MM.1S (cell line): ENCODE results near the gene MROH2A.

ENCODE experiments used
- DNase-seq: peaks from one replicate; pipeline ENCODE4 v3.0.0-alpha.2; 2015
- H2AFZ ChIP-seq: fragments of 300-600 bp; sonication (generic); 2 replicates; pipeline ENCODE4 v1.6.0; 2016; ENCODE audit warnings: antibody characterized with exemption, low read length
- H3F3A ChIP-seq: fragments of 300-600 bp; sonication (generic); 2 replicates; pipeline ENCODE4 v1.6.1; 2016; ENCODE audit warnings: mild to moderate bottlenecking, antibody characterized with exemption, low read length, moderate library complexity, mixed read lengths; ENCODE audit not compliant: insufficient read depth
- H3K27ac ChIP-seq: fragments of 300-600 bp; sonication (generic); 2 replicates; pipeline ENCODE4 v1.5.1; 2016; ENCODE audit warnings: mild to moderate bottlenecking, low read length
- H3K27me3 ChIP-seq: fragments of 300-600 bp; sonication (generic); replicated peaks from 2 replicates; pipeline ENCODE4 v1.6.0; 2016; ENCODE audit warnings: low read length; ENCODE audit not compliant: insufficient read depth
- H3K36me3 ChIP-seq: fragments of 300-600 bp; sonication (generic); replicated peaks from 2 replicates; pipeline ENCODE4 v1.6.1; 2016; ENCODE audit warnings: mild to moderate bottlenecking, low read length, mixed read lengths; ENCODE audit not compliant: insufficient read depth
- H3K4me1 ChIP-seq: fragments of 300-600 bp; sonication (generic); 2 replicates; pipeline ENCODE4 v1.6.1; 2016; ENCODE audit warnings: low read length, mixed read lengths
- H3K4me2 ChIP-seq: fragments of 300-600 bp; sonication (generic); 2 replicates; pipeline ENCODE4 v1.6.0; 2016; ENCODE audit warnings: low read depth, low read length
- H3K4me3 ChIP-seq: fragments of 300-600 bp; sonication (generic); 2 replicates; pipeline ENCODE4 v1.5.1; 2016; ENCODE audit warnings: low read length, mixed read lengths
- H3K79me2 ChIP-seq: fragments of 300-600 bp; sonication (generic); 2 replicates; pipeline ENCODE4 v1.6.1; 2016; ENCODE audit warnings: mixed run types, low read length, mixed read lengths
- H3K9ac ChIP-seq: fragments of 300-600 bp; sonication (generic); 2 replicates; pipeline ENCODE4 v1.6.1; 2016; ENCODE audit warnings: low read length, mixed read lengths
- H3K9me2 ChIP-seq: fragments of 300-600 bp; sonication (generic); replicated peaks from 2 replicates; pipeline ENCODE4 v1.6.1; 2016; ENCODE audit warnings: mild to moderate bottlenecking, low read length, mixed read lengths; ENCODE audit not compliant: insufficient read depth
- H3K9me3 ChIP-seq: fragments of 300-600 bp; sonication (generic); replicated peaks from 2 replicates; pipeline ENCODE4 v1.6.1; 2016; ENCODE audit warnings: mild to moderate bottlenecking, low read length, mixed read lengths; ENCODE audit not compliant: insufficient read depth
- H4K20me1 ChIP-seq: fragments of 300-600 bp; sonication (generic); 2 replicates; pipeline ENCODE4 v1.6.1; 2016; ENCODE audit warnings: mild to moderate bottlenecking, low read length, moderate library complexity, mixed read lengths; ENCODE audit not compliant: insufficient read depth
- EZH2 ChIP-seq: fragments of 300-600 bp; sonication (generic); optimal IDR thresholded peaks from 2 replicates; pipeline ENCODE3; 2017; ENCODE audit warnings: low read depth, mild to moderate bottlenecking, antibody characterized with exemption, low read length, mixed read lengths
- EZH2phosphoT487 ChIP-seq: fragments of 300-600 bp; sonication (generic); IDR thresholded peaks from 2 replicates; pipeline ENCODE4 v1.6.1; 2018; ENCODE audit warnings: antibody characterized with exemption, low read length
- TF ChIP-seq, protein P1 (sequence below): fragments of 300-600 bp; sonication (generic); IDR thresholded peaks from 2 replicates; pipeline ENCODE4 v1.5.1; 2016; ENCODE audit warnings: antibody characterized with exemption, low read length, mixed read lengths

Gene MROH2A

DNA sequence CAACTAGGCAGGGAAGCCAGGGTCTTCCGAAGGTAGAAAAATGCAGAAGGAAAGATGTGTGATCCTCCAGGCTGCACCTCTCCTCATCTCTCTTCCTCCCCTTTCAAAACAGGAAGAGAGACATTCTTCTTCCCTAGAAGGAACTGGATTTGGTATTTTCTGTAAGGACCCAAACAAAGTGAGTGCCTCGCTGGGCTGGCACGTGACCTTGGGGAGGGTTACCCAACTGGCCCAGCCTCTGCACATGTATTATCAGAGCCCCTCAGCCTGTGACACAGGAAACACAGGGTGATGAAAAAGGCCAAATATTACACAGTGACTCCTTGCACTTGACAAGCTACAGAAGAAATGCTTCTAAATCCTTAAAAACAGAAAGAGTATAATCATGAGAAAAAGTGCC, 73.9 kb downstream of the MROH2A start:
- peaks cover 7% of the 10 kb centered on the region; the same call in 1 of the 2 replicates for H3K36me3 ChIP-seq
- TF ChIP-seq, protein P1, sequence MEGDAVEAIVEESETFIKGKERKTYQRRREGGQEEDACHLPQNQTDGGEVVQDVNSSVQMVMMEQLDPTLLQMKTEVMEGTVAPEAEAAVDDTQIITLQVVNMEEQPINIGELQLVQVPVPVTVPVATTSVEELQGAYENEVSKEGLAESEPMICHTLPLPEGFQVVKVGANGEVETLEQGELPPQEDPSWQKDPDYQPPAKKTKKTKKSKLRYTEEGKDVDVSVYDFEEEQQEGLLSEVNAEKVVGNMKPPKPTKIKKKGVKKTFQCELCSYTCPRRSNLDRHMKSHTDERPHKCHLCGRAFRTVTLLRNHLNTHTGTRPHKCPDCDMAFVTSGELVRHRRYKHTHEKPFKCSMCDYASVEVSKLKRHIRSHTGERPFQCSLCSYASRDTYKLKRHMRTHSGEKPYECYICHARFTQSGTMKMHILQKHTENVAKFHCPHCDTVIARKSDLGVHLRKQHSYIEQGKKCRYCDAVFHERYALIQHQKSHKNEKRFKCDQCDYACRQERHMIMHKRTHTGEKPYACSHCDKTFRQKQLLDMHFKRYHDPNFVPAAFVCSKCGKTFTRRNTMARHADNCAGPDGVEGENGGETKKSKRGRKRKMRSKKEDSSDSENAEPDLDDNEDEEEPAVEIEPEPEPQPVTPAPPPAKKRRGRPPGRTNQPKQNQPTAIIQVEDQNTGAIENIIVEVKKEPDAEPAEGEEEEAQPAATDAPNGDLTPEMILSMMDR, result no peak
- TF ChIP-seq EZH2 (no peak), EZH2phosphoT487 (no peak)
- peak overlapping the region; percentile 73 for H3K4me2 ChIP-seq
- H3K9me3 ChIP-seq, result no peaks in the 10 kb centered on the region
- DNase-seq, result no peak
- H2AFZ ChIP-seq, result no peak overlapping the region
- no peaks in the 10 kb centered on the region for H4K20me1 ChIP-seq
- peak overlapping the region; percentile 88; the same call in 1 of the 2 replicates for H3K4me3 ChIP-seq
- 0 out of 2 replicates have a peak, but pooled peaks cover 4% of the 10 kb centered on the region for H3F3A ChIP-seq
- no peaks in the 10 kb centered on the region for H3K27me3 ChIP-seq
- H3K27ac ChIP-seq, result no peak overlapping the region
- 0 out of 2 replicates have a peak, but pooled peaks cover 3% of the 10 kb centered on the region for H3K4me1 ChIP-seq
- H3K79me2 ChIP-seq, result peaks cover 72% of the 10 kb centered on the region
- H3K9me2 ChIP-seq, result no peaks in the 10 kb centered on the region
- no peak overlapping the region for H3K9ac ChIP-seq

DNA sequence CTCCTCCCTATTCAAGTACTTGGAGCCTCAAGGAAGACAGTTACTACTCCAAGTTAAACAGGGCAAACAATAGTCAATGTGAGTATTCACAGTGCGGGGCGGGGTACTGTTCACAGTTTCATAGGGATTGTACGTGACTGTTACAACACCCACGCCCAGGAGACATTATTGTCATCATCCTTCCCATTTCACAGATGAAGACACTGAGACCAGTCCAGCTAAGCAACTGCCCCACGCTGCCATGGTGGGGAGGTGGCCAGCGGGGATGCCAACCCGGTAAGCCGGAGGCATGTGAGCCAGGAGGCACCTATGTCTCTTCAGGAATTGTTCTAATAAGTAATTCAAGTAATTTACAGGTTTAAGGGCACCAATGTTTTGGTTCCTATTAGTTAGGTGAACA, 75.2 kb downstream of the MROH2A start:
- Histone ChIP-seq H2AFZ (0 out of 2 replicates have a peak overlapping the region, but pooled peaks have one; percentile 94), H3K9ac (peak overlapping the region; percentile 91), H3K4me2 (peak overlapping the region; percentile 73), H3K4me1 (0 out of 2 replicates have a peak, but pooled peaks cover 3% of the 10 kb centered on the region), H3K79me2 (peaks cover 59% of the 10 kb centered on the region), H3K4me3 (peak overlapping the region; percentile 88), H3K9me2 (no peaks in the 10 kb centered on the region), H3K9me3 (no peaks in the 10 kb centered on the region), H3F3A (no peaks in the 10 kb centered on the region), H3K27me3 (no peaks in the 10 kb centered on the region), H3K36me3 (0 out of 2 replicates have a peak, but pooled peaks cover 2% of the 10 kb centered on the region), H3K27ac (no peak overlapping the region), H4K20me1 (no peaks in the 10 kb centered on the region)
- DNase-seq, result no peak
- TF ChIP-seq EZH2phosphoT487 (no peak), EZH2 (no peak)
- TF ChIP-seq, protein P1, result no peak

DNA sequence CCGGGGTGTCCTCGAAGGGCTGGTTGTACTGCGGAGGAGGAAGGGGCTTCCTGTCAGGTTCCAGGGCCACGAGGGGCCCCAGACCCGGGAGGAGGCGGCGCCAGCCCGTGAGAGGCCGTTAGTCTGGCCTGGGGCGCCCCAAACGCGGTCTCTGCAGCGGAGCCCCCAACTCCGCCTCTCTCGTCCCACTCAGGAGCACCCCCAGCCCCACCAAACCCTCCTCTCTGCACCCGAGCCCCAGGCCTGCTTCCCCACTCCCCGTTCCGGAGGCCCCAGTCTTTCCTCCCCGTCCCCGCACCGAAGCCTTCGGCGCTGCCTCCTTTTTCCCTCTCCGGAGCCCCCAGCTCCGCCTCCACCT, 75.7 kb downstream of the MROH2A start:
- H2AFZ ChIP-seq, result peak overlapping the region; percentile 94
- H3K9me3 ChIP-seq, result no peaks in the 10 kb centered on the region

More for the DNA sequence above, 75.7 kb downstream of the MROH2A start:
- peaks cover 54% of the 10 kb centered on the region for H3K79me2 ChIP-seq
- peak overlapping the region; percentile 88 for H3K4me3 ChIP-seq
- H3K27ac ChIP-seq, result peak overlapping the region; percentile 44; the same call in 1 of the 2 replicates
- H3K36me3 ChIP-seq, result 0 out of 2 replicates have a peak, but pooled peaks cover 2% of the 10 kb centered on the region
- no peak for DNase-seq
- no peaks in the 10 kb centered on the region for H3F3A ChIP-seq
- peak overlapping the region; percentile 91 for H3K9ac ChIP-seq
- TF ChIP-seq EZH2 (no peak), EZH2phosphoT487 (no peak)
- TF ChIP-seq, protein P1, result no peak
- H3K4me2 ChIP-seq, result peak overlapping the region; percentile 73
- H3K9me2 ChIP-seq, result no peaks in the 10 kb centered on the region
- 0 out of 2 replicates have a peak, but pooled peaks cover 3% of the 10 kb centered on the region for H3K4me1 ChIP-seq
- H4K20me1 ChIP-seq, result no peaks in the 10 kb centered on the region
- no peaks in the 10 kb centered on the region for H3K27me3 ChIP-seq
